MV-4-11 (cell line): ENCODE measurements around the gene CCSAP.
"Not testable (repeated sequence)": the region's sequence is repeated elsewhere in the genome, so short reads cannot be mapped to it uniquely, and the experiment has no call there.

Source experiments
- DNase-seq: peaks from one replicate; lab custom pipeline; 2025; lab: John Stamatoyannopoulos, UW

The CCSAP gene

GRCh38 chr1:229342656-229343569 lies at the start of gene CCSAP:
CCSAP (minus strand) TSS chr1:229343047; CDS start chr1:229342465, 582 bp downstream.
- peak; percentile 50 for DNase-seq

- no peak for DNase-seq
Observed at GRCh38 chr1:229390130-229390529, 47.3 kb upstream of the CCSAP start.

- DNase-seq: peak; percentile 34
Observed at GRCh38 chr1:229388897-229389580, 46.2 kb upstream of the CCSAP start.

- no peak for DNase-seq
Observed at GRCh38 chr1:229385853-229386456, 43.1 kb upstream of the CCSAP start.

GRCh38 chr1:229384822-229385221 lies 42.0 kb upstream of the CCSAP start:
- DNase-seq: no peak

GRCh38 chr1:229383961-229384360 lies 41.1 kb upstream of the CCSAP start:
- DNase-seq: no peak

- no peak for DNase-seq
Observed at GRCh38 chr1:229383188-229383587, 40.3 kb upstream of the CCSAP start.

GRCh38 chr1:229381234-229381633 lies 38.4 kb upstream of the CCSAP start:
- no peak for DNase-seq

GRCh38 chr1:229380536-229381160 lies 37.8 kb upstream of the CCSAP start:
- DNase-seq: no peak

- no peak for DNase-seq
Observed at GRCh38 chr1:229379846-229380245, 37.0 kb upstream of the CCSAP start.

- DNase-seq: no peak
Observed at GRCh38 chr1:229378586-229379367, 35.9 kb upstream of the CCSAP start.

GRCh38 chr1:229378035-229378434 lies 35.2 kb upstream of the CCSAP start:
- DNase-seq: not testable (repeated sequence)

- no peak for DNase-seq
Observed at GRCh38 chr1:229377429-229377828, 34.6 kb upstream of the CCSAP start.

GRCh38 chr1:229376521-229376920 lies 33.7 kb upstream of the CCSAP start:
- no peak for DNase-seq

GRCh38 chr1:229374485-229374884 lies 31.6 kb upstream of the CCSAP start:
- DNase-seq: no peak

GRCh38 chr1:229373395-229373794 lies 30.5 kb upstream of the CCSAP start:
- no peak for DNase-seq

- DNase-seq: no peak
Observed at GRCh38 chr1:229372251-229372650, 29.4 kb upstream of the CCSAP start.

- no peak for DNase-seq
Observed at GRCh38 chr1:229371624-229372023, 28.8 kb upstream of the CCSAP start.

GRCh38 chr1:229370601-229371021 lies 27.8 kb upstream of the CCSAP start:
- peak; percentile 55 for DNase-seq

GRCh38 chr1:229368347-229368746 lies 25.5 kb upstream of the CCSAP start:
- DNase-seq: peak; percentile 39

GRCh38 chr1:229365569-229365968 lies 22.7 kb upstream of the CCSAP start:
- DNase-seq: peak; percentile 60
